WTC11 (cell line): ENCODE measurements around the gene GPC5.

ENCODE experiments used
- ATF2 ChIP-seq: sonication (generic); formaldehyde crosslinking; IDR thresholded peaks from 2 replicates; pipeline ENCODE4 v1.8.1; 2022; ENCODE audit warnings: low read depth, missing genetic modification reagents, borderline replicate concordance
- JUN ChIP-seq: sonication (generic); formaldehyde crosslinking; IDR thresholded peaks from 2 replicates; pipeline ENCODE4 v1.8.0; 2023; ENCODE audit warnings: mild to moderate bottlenecking, missing genetic modification reagents

GRCh38 chr13:92158346-92158745, 759.9 kb downstream of the GPC5 start:
- TF ChIP-seq ATF2 (CRISPR knock-in tag) (no peak), JUN (CRISPR knock-in tag) (no peak)
